ENCODE measurements around the gene SSTR5.

SSTR5 gene

GRCh38 chr16:1127101-1127500 is 54.6 kb downstream of the SSTR5 start:
- no peak for DNase-seq

DNA sequence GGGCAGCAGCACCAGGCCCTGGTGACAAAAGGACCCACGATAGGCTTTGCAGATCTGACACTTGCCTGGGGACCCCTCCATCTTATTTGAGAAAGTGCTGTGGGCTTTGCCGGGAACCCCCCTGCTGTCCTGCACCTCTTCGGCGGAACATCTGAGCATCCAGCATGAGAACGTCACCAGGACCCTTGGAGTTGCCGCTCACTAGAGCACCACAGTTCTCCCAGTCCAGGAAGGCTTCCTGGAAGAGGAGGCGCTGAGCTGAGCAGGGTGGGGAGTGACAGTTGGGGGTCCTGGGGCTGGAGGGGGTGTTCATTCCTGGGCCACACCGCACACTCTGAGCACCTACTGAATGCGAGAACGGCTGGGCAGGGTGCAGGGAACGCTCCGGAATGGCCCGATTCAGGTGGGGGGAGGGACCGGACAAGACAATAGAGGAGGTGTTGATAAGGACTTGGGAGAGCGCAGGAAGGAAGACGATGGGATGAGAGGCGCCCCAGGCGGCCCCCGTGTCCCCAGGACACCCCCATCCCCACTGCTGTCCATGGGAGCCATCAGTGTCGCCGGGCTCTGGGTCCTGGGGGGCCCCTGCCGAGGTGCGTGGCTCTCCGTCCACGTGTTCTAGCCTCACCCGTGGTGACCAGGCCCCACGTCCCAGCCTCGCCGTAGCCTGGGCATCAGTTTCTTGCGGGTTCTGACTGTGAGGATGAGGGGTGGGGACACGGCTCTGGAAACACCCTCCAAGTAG is 55.6 kb downstream of the SSTR5 start:
- no peak for DNase-seq

DNA sequence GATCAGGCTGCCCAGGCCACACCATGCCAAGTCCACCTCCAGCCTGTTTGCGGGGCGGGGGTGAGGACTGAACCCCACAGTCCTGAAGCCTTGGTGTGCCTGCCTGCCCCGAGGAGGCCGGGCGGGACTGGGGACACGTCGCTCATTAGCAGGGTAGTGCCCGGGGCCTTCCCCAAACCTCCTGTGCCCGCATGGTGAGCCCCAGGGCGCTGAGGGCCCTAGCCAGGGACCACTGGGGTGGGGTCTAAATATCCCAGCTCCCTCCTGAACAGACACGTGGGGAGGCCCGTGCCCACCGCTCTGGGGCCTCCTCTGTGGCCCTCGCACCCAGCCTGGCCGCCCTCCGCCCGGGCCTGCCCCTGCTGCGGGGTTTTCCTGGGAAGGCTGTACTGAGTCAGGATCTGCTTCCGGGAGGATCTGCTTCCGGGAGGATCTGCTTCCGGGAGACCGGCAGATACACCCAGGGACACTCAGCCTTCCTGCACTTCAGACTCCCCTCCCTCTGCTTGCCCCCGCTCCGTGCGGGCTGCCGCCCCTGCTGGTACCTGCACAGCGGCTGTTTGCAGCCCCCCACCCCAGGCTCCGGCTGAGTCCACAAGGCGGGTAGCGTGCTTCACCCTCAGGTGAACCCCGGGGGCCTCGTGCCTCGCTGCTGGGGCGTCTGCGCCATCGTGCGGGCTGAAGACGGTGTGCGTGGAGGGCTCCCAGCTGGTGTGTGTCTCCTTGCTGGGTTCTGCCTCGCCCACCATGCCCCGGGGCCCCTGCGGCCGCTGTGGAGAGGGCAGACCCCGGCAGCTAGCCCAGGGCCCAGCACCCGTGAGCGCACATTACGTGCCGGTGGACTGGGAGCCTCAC is 56.8 kb downstream of the SSTR5 start:
- DNase-seq, result no peak

DNA sequence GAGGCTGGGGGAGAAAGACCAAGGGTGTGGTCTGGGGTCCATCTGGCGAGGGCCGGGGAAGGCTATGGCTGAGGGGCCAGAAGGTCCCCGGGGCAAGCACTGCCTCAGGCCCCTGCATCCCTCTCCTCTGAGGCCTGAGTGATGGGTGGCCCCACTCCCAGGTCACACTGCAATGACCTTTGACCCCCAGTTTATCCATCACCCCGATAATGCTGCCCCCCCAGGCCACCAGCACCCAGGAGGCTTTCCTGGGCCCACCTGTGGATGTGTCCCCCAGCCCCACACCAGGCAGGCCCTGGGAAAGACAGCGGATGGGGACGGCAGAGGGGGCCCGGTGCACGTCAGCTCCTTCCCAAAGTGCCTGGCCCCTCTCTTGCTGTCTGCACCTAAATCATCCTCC is 57.8 kb downstream of the SSTR5 start:
- DNase-seq, result no peak
